Tracheal epithelial cell (primary cell): ENCODE results near the gene CHDH. TPM values are rescaled to one million over a fixed set of nuclear protein-coding genes. Genes with fewer than 3 reads are reported as not detected.

Experiments
- total RNA-seq: library from RNA; depleted of rRNA; stranded (reverse); fragments of >200 nt; gene quantifications from 2 replicates; pipeline ENCODE4 v1.2.1, GENCODE V29; 2014

Gene CHDH
- total RNA-seq, result under 0.01 and 1.2 TPM in 2 replicates

DNA sequence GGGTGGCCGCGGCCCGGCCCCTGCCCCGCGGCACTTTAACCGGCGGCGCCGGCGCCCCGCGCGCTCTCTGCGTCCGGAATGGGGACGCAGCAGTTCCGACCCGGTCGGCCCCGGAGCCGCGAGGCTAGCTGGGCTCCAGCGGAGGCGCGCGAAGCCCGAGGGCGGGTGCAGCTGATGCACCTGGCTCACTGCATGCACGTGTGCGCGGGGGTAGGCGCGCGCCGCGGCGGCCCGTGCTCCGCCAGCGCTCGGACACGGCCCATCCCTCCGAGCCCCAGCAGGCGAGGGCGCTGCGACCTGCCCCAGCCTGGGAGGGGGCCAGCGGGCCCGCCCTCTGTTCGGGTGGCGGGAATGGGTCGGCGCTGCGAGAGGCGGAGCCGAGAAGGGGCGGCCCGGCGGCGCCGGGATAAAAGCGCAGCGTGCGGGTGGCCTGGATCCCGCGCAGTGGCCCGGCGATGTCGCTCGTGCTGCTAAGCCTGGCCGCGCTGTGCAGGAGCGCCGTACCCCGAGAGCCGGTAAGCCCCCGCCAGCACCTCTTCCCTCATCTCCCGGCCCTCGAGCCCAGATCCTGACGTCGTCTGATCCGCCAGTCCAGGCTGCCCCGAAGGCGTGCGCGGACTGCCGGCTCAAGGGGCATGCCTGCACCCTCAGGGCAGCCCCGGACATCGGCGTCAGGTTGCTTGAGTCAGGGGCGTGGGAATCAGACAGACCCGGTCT, at the start of gene CHDH, which contains the start of gene IL17RB:
Gene CHDH, minus strand, starts transcription at position 286 of the 717 bp plus-strand sequence. CDS start 22,411 bp downstream, outside the sequence.
Gene IL17RB, plus strand, starts transcription at position 435 of the 717 bp plus-strand sequence. Its CDS starts 21 bp downstream, at position 456.

DNA sequence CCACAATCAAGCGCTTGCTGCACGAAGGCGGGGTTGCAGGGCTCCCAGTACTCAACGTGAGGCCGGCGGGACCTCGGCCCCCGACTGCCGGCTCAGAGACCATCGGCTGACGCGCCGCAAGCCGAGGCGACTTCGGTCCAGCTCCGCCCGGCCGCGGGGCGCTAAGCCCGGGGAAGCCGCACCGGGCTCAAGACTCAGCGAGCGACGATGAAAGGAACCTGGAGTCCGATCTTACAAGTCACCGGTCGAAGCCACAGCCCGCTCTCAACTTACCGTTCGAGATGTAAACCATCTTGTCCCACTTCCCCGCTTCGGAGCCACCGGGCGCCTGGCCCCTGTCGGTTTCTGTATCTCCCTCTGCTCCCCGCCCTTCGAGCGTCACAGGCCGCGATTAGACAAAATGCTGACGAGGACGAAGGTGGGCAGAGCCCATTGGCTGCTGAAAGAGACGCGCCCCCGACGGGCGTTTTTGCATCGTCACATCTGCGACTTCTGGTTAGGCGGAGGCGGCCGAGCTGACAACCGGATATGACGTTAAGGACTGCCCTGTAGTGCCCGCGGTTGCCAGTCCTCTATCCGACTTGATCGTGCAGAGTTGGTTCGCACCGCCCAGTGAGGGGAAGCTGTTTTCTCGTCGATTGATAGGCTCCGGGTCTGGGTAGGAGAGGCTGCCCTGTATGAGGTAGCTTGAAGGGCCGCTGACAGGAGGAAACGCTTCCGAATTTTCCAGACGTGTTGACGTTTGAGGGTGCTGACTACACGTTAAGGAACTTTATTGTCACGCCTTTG, 45.5 kb upstream of the CHDH start, which contains the start of gene SELENOK:
Gene SELENOK, minus strand, starts transcription at position 363 of the 789 bp plus-strand sequence.

GRCh38 chr3:53881691-53882593, 35.7 kb upstream of the CHDH start, which contains the start of gene ACTR8:
ACTR8 (minus strand) TSS chr3:53882152; CDS start chr3:53882101, 51 bp downstream.

Other genes with a start within 250 kb of the CHDH start
- gene IL17RB, start 149 bp upstream of the CHDH start, total RNA-seq, result 1.2 TPM in 1 of 2 replicates, not detected in the other
- gene ACTR8, start 35.7 kb upstream of the CHDH start, total RNA-seq, result 13.4 and 23.4 TPM in 2 replicates
- gene SELENOK, start 45.4 kb upstream of the CHDH start, total RNA-seq, result 20.7 and 26.3 TPM in 2 replicates